Tibial nerve (tissue), 4 donors: ENCODE measurements around the gene PPP2R3A.

Experiments used
- EP300 ChIP-seq, 2 donors: sonication (generic); formaldehyde crosslinking; IDR thresholded peaks; one replicate each; pipeline ENCODE4 v1.6.1; 2017; ENCODE audit warnings: antibody characterized with exemption in 2 of 2, mild to moderate bottlenecking in 1 of 2
- POLR2A ChIP-seq, 2 donors: fragments of 450-650 bp; IDR thresholded peaks; one replicate each; pipeline ENCODE4 v1.6.1; 2017; ENCODE audit warnings: antibody characterized with exemption in 2 of 2, mild to moderate bottlenecking in 2 of 2, moderate library complexity in 2 of 2
- TF ChIP-seq, protein P1 (sequence below), 5 experiments: fragments of 200-600 bp in 3 of 5; fragments of 450-650 bp in 2 of 5; sonication (generic) in 3 of 5; IDR thresholded peaks; one replicate each; pipeline ENCODE4 v1.5.1; 2016 to 2019; ENCODE audit warnings: antibody characterized with exemption in 5 of 5, mild to moderate bottlenecking in 3 of 5, moderate library complexity in 2 of 5

DNA sequence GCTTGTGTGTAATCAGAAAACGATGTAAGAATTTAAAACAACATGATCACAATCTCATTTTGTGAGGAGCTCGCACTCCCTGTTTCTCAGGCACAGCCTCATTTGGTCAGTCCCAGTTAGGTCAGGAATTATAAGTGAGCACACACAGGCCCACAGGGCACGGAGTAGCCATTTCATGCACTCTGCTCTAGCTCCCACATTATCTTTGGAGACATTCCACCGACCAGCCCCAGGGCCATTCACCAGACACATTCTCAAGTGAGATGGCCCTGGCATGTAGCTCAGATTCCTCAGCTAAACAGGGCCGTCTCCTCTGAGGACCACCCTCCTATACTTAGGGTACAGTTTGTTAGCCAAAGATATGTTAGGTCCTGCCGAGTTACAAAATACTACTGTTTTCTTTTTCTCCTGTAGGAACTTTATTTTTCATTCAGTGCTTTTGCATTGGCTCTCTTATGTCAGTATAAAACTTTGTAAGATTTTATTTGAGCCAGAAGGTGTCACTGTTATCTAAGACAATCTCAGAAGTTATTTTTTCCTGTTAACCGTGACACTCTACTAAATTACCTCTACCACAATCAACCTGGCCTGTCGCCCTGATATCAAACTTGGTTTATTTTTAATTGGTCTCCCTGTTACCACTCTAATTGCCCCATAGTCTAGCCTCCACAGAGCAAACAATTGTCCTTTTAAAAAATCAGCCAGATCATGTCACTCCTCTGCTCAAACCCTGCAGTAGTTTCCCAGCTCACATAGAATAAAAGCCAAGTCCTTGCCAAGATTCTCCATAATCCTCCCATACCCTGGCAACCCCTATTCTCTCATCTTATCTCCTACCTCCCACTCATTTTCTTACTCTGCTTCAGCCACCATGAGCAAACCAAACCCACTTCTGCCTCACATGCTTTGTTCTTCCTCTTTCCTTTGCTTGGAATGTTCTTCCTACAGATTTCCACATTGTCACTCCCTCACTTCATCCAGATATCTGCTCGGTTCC lies 105.7 kb downstream of the PPP2R3A start:
- TF ChIP-seq, protein P1, sequence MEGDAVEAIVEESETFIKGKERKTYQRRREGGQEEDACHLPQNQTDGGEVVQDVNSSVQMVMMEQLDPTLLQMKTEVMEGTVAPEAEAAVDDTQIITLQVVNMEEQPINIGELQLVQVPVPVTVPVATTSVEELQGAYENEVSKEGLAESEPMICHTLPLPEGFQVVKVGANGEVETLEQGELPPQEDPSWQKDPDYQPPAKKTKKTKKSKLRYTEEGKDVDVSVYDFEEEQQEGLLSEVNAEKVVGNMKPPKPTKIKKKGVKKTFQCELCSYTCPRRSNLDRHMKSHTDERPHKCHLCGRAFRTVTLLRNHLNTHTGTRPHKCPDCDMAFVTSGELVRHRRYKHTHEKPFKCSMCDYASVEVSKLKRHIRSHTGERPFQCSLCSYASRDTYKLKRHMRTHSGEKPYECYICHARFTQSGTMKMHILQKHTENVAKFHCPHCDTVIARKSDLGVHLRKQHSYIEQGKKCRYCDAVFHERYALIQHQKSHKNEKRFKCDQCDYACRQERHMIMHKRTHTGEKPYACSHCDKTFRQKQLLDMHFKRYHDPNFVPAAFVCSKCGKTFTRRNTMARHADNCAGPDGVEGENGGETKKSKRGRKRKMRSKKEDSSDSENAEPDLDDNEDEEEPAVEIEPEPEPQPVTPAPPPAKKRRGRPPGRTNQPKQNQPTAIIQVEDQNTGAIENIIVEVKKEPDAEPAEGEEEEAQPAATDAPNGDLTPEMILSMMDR (IDR thresholded peaks at IDR 0.05): peak in 3 of 5 experiments; percentile 9 to 42 (median 30)
- TF ChIP-seq POLR2A (IDR thresholded peaks at IDR 0.05): no peak
- TF ChIP-seq EP300 (IDR thresholded peaks at IDR 0.05): no peak
